HCT116 (cell line): ENCODE results near the gene ZNF697. TPM values are rescaled to one million over a fixed set of nuclear protein-coding genes. Genes with fewer than 3 reads are reported as not detected.

Experiments
- ATAC-seq: fragments of 200-7000 bp; cut with Tn5 transposase; 2 replicates; pipeline ENCODE4 v1.9.1; 2020; ENCODE audit warnings: mild to moderate bottlenecking, moderate library complexity
- BruUV-seq: library from RNA; stranded (reverse); fragments of 400-500 nt; replicated peaks from 2 replicates; lab custom pipeline; 2021; lab: Mats Ljungman, UMichigan
- CTCF ChIA-PET: fragments of 300-600 bp; sonication (Branson Sonifier 250); formaldehyde crosslinking; loops from one replicate; lab custom pipeline; 2021; ENCODE audit warnings: antibody characterized with exemption; lab: Charles Lee
- POLR2A ChIA-PET: fragments of 300-600, 350-600 bp; sonication (Branson Sonifier 250); formaldehyde crosslinking; loops from one replicate; lab custom pipeline; 2021; ENCODE audit warnings: antibody characterized with exemption; lab: Charles Lee
- RAD21 ChIA-PET, 2 experiments: fragments of 300-600 bp; sonication (Branson Sonifier 250); formaldehyde crosslinking; loops; one replicate each; lab custom pipeline; 2023; ENCODE audit warnings: low total read pairs in 2 of 2; ENCODE audit not compliant: uncharacterized antibody in 2 of 2, unreplicated experiment in 2 of 2, low non-redundant PET in 1 of 2; lab: Charles Lee
- DNase-seq: peaks from one replicate; pipeline ENCODE4 v3.0.0-alpha.2; 2010; ENCODE audit warnings: low read depth, low spot score
- H2AFZ ChIP-seq: fragments of 200-600 bp; shearing (Covaris generic), sonication (generic); 2 replicates; pipeline ENCODE4 v1.6.1; 2017; ENCODE audit warnings: low read depth, mixed run types, mixed read lengths, antibody characterized with exemption, low read length; ENCODE audit not compliant: poor library complexity, severe bottlenecking
- H3K27ac ChIP-seq: 2 replicates; pipeline ENCODE4 v1.5.1; 2012; ENCODE audit warnings: low read depth, low read length
- H3K27me3 ChIP-seq: fragments of 200-600 bp; sonication (generic); 2 replicates; pipeline ENCODE4 v1.6.1; 2016; ENCODE audit warnings: mixed run types, low read length, mixed read lengths; ENCODE audit not compliant: insufficient read depth
- H3K36me3 ChIP-seq, 2 experiments: fragments of 200-500 bp in 1 of 2; fragments of 200-600 bp in 1 of 2; sonication (Bioruptor generic) in 1 of 2; sonication (generic) in 1 of 2; 2 replicates each; pipeline versions ENCODE4 v1.5.1 to v1.6.1; 2014 to 2016; ENCODE audit warnings: low read length in 2 of 2, inconsistent platforms in 1 of 2, mixed read lengths in 1 of 2, mixed run types in 1 of 2; ENCODE audit not compliant: insufficient read depth in 2 of 2, control insufficient read depth in 1 of 2
- H3K4me1 ChIP-seq, 2 experiments: fragments of 200-600 bp in 1 of 2; sonication (generic) in 1 of 2; 2 replicates each; pipeline versions ENCODE4 v1.5.1 to v1.6.1; 2012 to 2017; ENCODE audit warnings: low read length in 2 of 2, inconsistent platforms in 1 of 2, mild to moderate bottlenecking in 1 of 2, mixed read lengths in 1 of 2, mixed run types in 1 of 2, moderate library complexity in 1 of 2; ENCODE audit not compliant: insufficient read depth in 2 of 2, control insufficient read depth in 1 of 2
- H3K4me2 ChIP-seq: fragments of 200-600 bp; sonication (generic); 2 replicates; pipeline ENCODE4 v1.6.1; 2017; ENCODE audit warnings: mixed run types, low read length, mixed read lengths
- H3K4me3 ChIP-seq, 2 experiments: fragments of 200-600 bp in 1 of 2; sonication (generic) in 1 of 2; replicated peaks in 1 of 2; 2 replicates each; pipeline ENCODE4 v1.5.1; 2011 to 2016; ENCODE audit warnings: low read length in 2 of 2, control low read depth in 1 of 2, low read depth in 1 of 2, mild to moderate bottlenecking in 1 of 2, mixed read lengths in 1 of 2, mixed run types in 1 of 2
- H3K79me2 ChIP-seq: fragments of 200-600 bp; sonication (generic); 2 replicates; pipeline ENCODE4 v1.6.1; 2017; ENCODE audit warnings: mild to moderate bottlenecking, mixed run types, low read length, moderate library complexity, mixed read lengths; ENCODE audit not compliant: insufficient read depth
- H3K9ac ChIP-seq: fragments of 200-600 bp; sonication (generic); 2 replicates; pipeline ENCODE4 v1.6.1; 2016; ENCODE audit warnings: low read length, mixed read lengths
- H3K9me2 ChIP-seq: fragments of 200-600 bp; sonication (generic), shearing (Covaris generic); 2 replicates; pipeline ENCODE4 v1.6.1; 2017; ENCODE audit warnings: mixed run types, mild to moderate bottlenecking, moderate library complexity; ENCODE audit not compliant: insufficient read depth
- H3K9me3 ChIP-seq, 2 experiments: fragments of 200-500 bp in 1 of 2; fragments of 200-600 bp in 1 of 2; sonication (Bioruptor generic) in 1 of 2; sonication (generic) in 1 of 2; 2 replicates each; pipeline ENCODE4 v1.6.1; 2014 to 2017; ENCODE audit warnings: low read length in 2 of 2, mixed read lengths in 2 of 2, inconsistent platforms in 1 of 2, low read depth in 1 of 2, mild to moderate bottlenecking in 1 of 2, mixed run types in 1 of 2, moderate library complexity in 1 of 2; ENCODE audit not compliant: control insufficient read depth in 1 of 2, insufficient read depth in 1 of 2
- H4K20me1 ChIP-seq: fragments of 200-600 bp; sonication (generic), shearing (Covaris generic); 2 replicates; pipeline ENCODE4 v1.6.1; 2017; ENCODE audit warnings: mixed run types, mild to moderate bottlenecking, moderate library complexity; ENCODE audit not compliant: insufficient read depth
- EGR1 ChIP-seq: IDR thresholded peaks from 2 replicates; pipeline ENCODE4 v1.6.1; 2012; ENCODE audit warnings: low read depth
- ELF1 ChIP-seq: IDR thresholded peaks from 2 replicates; pipeline ENCODE4 v1.6.1; 2012; ENCODE audit warnings: low read depth, borderline replicate concordance
- EZH2 ChIP-seq: fragments of 200-600 bp; sonication (generic); IDR thresholded peaks from 2 replicates; pipeline ENCODE4 v1.6.1; 2017; ENCODE audit warnings: antibody characterized with exemption, mixed run types
- EZH2phosphoT487 ChIP-seq: fragments of 200-600 bp; IDR thresholded peaks from 2 replicates; pipeline ENCODE4 v1.6.1; 2018; ENCODE audit warnings: antibody characterized with exemption, borderline replicate concordance
- FOSL1 ChIP-seq: IDR thresholded peaks from 2 replicates; pipeline ENCODE4 v1.6.1; 2012; ENCODE audit warnings: low read depth
- JUND ChIP-seq: IDR thresholded peaks from 2 replicates; pipeline ENCODE4 v1.6.1; 2012
- POLR2A ChIP-seq: IDR thresholded peaks from 2 replicates; pipeline ENCODE4 v1.7.0; 2011; ENCODE audit warnings: borderline replicate concordance; ENCODE audit not compliant: insufficient read depth, insufficient read length; ENCODE audit errors: extremely low read depth
- RAD21 ChIP-seq: IDR thresholded peaks from 2 replicates; pipeline ENCODE4 v1.6.1; 2012; ENCODE audit warnings: low read depth, mild to moderate bottlenecking
- SIN3A ChIP-seq: IDR thresholded peaks from 2 replicates; pipeline ENCODE4 v1.6.1; 2012; ENCODE audit warnings: low read depth
- SP1 ChIP-seq: IDR thresholded peaks from 2 replicates; pipeline ENCODE4 v1.6.1; 2012; ENCODE audit warnings: low read depth
- SRF ChIP-seq: IDR thresholded peaks from 2 replicates; pipeline ENCODE4 v1.6.1; 2012; ENCODE audit warnings: low read depth
- TCF7L2 ChIP-seq: IDR thresholded peaks from 2 replicates; pipeline ENCODE4 v1.7.0; 2011; ENCODE audit warnings: borderline replicate concordance, inconsistent platforms; ENCODE audit not compliant: insufficient read depth, insufficient read length; ENCODE audit errors: extremely low read depth
- YY1 ChIP-seq: IDR thresholded peaks from 2 replicates; pipeline ENCODE4 v1.6.1; 2011; ENCODE audit warnings: low read length, low read depth, moderate library complexity, mild to moderate bottlenecking; ENCODE audit not compliant: insufficient replicate concordance; ENCODE audit errors: extremely low read depth
- ZFX ChIP-seq: fragments of 450-650 bp; IDR thresholded peaks from 2 replicates; pipeline ENCODE4 v1.6.1; 2017
- ZNF274 ChIP-seq: fragments of 200-500 bp; sonication (Bioruptor generic); IDR thresholded peaks from 2 replicates; pipeline ENCODE4 v1.6.1; 2014; ENCODE audit warnings: mild to moderate bottlenecking, low read depth, low read length, inconsistent platforms
- intact Hi-C: fragments of 100-400 bp; cut with micrococcal nuclease; formaldehyde crosslinking; loops from 2 replicates; pipeline ENCODE4 v1.10.0; 2022
- total RNA-seq: library from RNA; stranded (reverse); gene quantifications from one replicate; pipeline ENCODE4 v1.2.1, GENCODE V29; 2021; ENCODE audit not compliant: unreplicated experiment
- TF ChIP-seq, protein P1 (sequence below): IDR thresholded peaks from 2 replicates; pipeline ENCODE4 v1.6.1; 2012
- TF ChIP-seq, protein P2 (sequence below): IDR thresholded peaks from 2 replicates; pipeline ENCODE4 v1.6.1; 2012; ENCODE audit warnings: low read depth
- TF ChIP-seq, protein P3 (sequence below): IDR thresholded peaks from 2 replicates; pipeline ENCODE4 v1.6.1; 2012

The ZNF697 gene
- total RNA-seq, 1 experiment from 2014 or later, result 5.9 TPM

DNA sequence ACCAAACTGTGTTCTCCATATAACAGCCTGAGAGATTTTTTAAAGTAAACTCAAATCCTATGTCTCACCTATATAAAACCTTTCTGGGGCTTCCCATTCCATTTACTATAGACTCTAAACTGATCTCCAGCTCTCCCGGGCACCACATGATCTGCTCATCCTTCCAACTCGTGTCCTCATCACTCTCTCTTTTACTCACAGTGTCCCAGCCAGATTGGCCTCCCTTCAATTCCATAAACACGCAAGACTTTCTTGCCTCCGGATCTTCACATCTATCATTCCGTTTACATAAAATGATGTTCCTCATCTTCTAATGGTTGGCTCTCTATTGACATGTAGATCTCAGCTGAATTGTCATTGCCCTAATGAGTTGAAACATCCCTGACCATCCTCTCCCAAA lies 59.4 kb downstream of the ZNF697 start:
- no peak overlapping the region for H3K4me2 ChIP-seq
- no peaks in the 10 kb centered on the region for H3K27me3 ChIP-seq
- intact Hi-C loops, result no loop called here
- no peak overlapping the region for H2AFZ ChIP-seq
- no peak overlapping the region for H3K27ac ChIP-seq
- BruUV-seq, result no TSS peak
- no peak for ATAC-seq
- TF ChIP-seq ZNF274 (no peak), TCF7L2 (no peak), SRF (no peak), EZH2phosphoT487 (no peak), FOSL1 (no peak), JUND (no peak), ELF1 (no peak), RAD21 (no peak), POLR2A (no peak), ZFX (no peak)
- TF ChIP-seq, protein P1, sequence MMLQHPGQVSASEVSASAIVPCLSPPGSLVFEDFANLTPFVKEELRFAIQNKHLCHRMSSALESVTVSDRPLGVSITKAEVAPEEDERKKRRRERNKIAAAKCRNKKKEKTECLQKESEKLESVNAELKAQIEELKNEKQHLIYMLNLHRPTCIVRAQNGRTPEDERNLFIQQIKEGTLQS, result no peak
- TF ChIP-seq, all 23 proteins: peak for 0
- no peak overlapping the region for H3K4me3 ChIP-seq
- ChIA-PET RAD21 (no interaction called here), CTCF (no interaction called here), POLR2A (no interaction called here)
- no peak overlapping the region for H3K9ac ChIP-seq
- H3K79me2 ChIP-seq, result no peaks in the 10 kb centered on the region
- H4K20me1 ChIP-seq, result no peaks in the 10 kb centered on the region
- H3K9me2 ChIP-seq, result no peaks in the 10 kb centered on the region
- H3K9me3 ChIP-seq, result no peaks in the 10 kb centered on the region
- no peak for DNase-seq
- no peaks in the 10 kb centered on the region for H3K36me3 ChIP-seq
- no peaks in the 10 kb centered on the region for H3K4me1 ChIP-seq

DNA sequence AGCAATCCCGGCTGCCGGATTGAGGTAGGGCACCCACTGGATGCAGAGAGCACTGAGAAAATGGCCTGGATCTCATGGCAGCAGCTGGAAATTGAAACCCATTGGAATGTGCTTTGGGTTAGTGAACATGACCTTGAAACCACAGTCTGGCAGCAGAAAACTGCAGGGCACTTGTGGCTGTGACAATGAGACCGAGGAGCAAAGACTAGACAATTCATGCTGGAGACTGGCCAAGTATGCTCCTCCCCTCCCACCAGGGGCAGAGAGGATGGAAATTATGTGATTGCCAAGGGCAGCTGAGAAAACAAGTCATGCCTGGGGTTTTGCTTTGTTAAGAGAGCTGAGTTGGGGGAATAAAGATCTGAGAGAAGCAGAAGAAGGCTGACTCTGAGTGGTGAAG lies 60.7 kb downstream of the ZNF697 start:
- no peak overlapping the region for H2AFZ ChIP-seq
- no peaks in the 10 kb centered on the region for H3K27me3 ChIP-seq
- no peaks in the 10 kb centered on the region for H3K36me3 ChIP-seq
- intact Hi-C loops, result no loop called here
- no peaks in the 10 kb centered on the region for H3K4me1 ChIP-seq
- no peaks in the 10 kb centered on the region for H3K9me2 ChIP-seq
- H3K27ac ChIP-seq, result no peak overlapping the region
- H3K4me2 ChIP-seq, result no peak overlapping the region
- CTCF ChIA-PET, result no interaction called here
- RAD21 ChIA-PET, result no interaction called here
- POLR2A ChIA-PET, result no interaction called here
- DNase-seq (no peak), ATAC-seq (no peak)
- BruUV-seq, result no TSS peak
- no peaks in the 10 kb centered on the region for H3K9me3 ChIP-seq
- no peak overlapping the region for H3K9ac ChIP-seq
- no peak overlapping the region for H3K4me3 ChIP-seq
- no peaks in the 10 kb centered on the region for H3K79me2 ChIP-seq
- H4K20me1 ChIP-seq, result no peaks in the 10 kb centered on the region
- TF ChIP-seq EGR1 (no peak), EZH2 (no peak), SIN3A (no peak), TCF7L2 (no peak), FOSL1 (no peak), SRF (no peak), YY1 (no peak), SP1 (no peak), ZNF274 (no peak)
- TF ChIP-seq, protein P2, sequence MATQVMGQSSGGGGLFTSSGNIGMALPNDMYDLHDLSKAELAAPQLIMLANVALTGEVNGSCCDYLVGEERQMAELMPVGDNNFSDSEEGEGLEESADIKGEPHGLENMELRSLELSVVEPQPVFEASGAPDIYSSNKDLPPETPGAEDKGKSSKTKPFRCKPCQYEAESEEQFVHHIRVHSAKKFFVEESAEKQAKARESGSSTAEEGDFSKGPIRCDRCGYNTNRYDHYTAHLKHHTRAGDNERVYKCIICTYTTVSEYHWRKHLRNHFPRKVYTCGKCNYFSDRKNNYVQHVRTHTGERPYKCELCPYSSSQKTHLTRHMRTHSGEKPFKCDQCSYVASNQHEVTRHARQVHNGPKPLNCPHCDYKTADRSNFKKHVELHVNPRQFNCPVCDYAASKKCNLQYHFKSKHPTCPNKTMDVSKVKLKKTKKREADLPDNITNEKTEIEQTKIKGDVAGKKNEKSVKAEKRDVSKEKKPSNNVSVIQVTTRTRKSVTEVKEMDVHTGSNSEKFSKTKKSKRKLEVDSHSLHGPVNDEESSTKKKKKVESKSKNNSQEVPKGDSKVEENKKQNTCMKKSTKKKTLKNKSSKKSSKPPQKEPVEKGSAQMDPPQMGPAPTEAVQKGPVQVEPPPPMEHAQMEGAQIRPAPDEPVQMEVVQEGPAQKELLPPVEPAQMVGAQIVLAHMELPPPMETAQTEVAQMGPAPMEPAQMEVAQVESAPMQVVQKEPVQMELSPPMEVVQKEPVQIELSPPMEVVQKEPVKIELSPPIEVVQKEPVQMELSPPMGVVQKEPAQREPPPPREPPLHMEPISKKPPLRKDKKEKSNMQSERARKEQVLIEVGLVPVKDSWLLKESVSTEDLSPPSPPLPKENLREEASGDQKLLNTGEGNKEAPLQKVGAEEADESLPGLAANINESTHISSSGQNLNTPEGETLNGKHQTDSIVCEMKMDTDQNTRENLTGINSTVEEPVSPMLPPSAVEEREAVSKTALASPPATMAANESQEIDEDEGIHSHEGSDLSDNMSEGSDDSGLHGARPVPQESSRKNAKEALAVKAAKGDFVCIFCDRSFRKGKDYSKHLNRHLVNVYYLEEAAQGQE, result no peak
- TF ChIP-seq, protein P3, sequence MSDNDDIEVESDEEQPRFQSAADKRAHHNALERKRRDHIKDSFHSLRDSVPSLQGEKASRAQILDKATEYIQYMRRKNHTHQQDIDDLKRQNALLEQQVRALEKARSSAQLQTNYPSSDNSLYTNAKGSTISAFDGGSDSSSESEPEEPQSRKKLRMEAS, result no peak
